T-cell (primary cell): ENCODE data around the gene NHSL1. TPM values are rescaled to one million over a fixed set of nuclear protein-coding genes. Genes with fewer than 3 reads are reported as not detected.

Experiments
- ATAC-seq, 4 experiments: fragments of 200-7000 bp in 3 of 4; fragments of 150-1000 bp in 1 of 4; cut with Tn5 transposase; replicated peaks in 1 of 4; 1 replicate in 3 of 4; 2 replicates in 1 of 4; pipeline ENCODE4 v1.10.0; 2021; ENCODE audit warnings: moderate library complexity in 3 of 4, mild to moderate bottlenecking in 2 of 4, moderate number of reproducible peaks in 1 of 4
- CTCF ChIA-PET, 2 donors: fragments of 300-600 bp; sonication (Branson Sonifier 250); formaldehyde crosslinking; loops; one replicate each; lab custom pipeline; 2022; ENCODE audit warnings: antibody characterized with exemption in 2 of 2; lab: Charles Lee
- POLR2A ChIA-PET, 2 donors: fragments of 300-600 bp; sonication (Branson Sonifier 250); formaldehyde crosslinking; loops; one replicate each; lab custom pipeline; 2022; ENCODE audit warnings: antibody characterized with exemption in 2 of 2; lab: Charles Lee
- DNase-seq, 35 experiments: peaks; one replicate each; pipeline versions ENCODE4 v3.0.0 to v3.0.0-alpha.2; 2013 to 2023
- H3K27ac ChIP-seq: one replicate; pipeline ENCODE4 v1.5.1; 2013; ENCODE audit warnings: low read length
- H3K27me3 ChIP-seq, 2 experiments: replicated peaks in 1 of 2; 1 replicate in 1 of 2; 2 replicates in 1 of 2; pipeline versions ENCODE4 v1.6.1 to v1.7.0; 2013; ENCODE audit warnings: low read length in 1 of 2, mixed read lengths in 1 of 2; ENCODE audit not compliant: control insufficient read depth in 2 of 2, insufficient read depth in 2 of 2; ENCODE audit errors: extremely low read depth in 1 of 2
- H3K36me3 ChIP-seq, 2 donors: 1 replicate in 1 of 2; 2 replicates in 1 of 2; pipeline versions ENCODE4 v1.6.1 to v1.7.0; 2013; ENCODE audit warnings: low read length in 1 of 2; ENCODE audit not compliant: control insufficient read depth in 2 of 2, insufficient read depth in 1 of 2; ENCODE audit errors: extremely low read depth in 1 of 2
- H3K4me1 ChIP-seq, 2 experiments: 1 replicate in 1 of 2; 2 replicates in 1 of 2; pipeline versions ENCODE4 v1.6.1 to v1.7.0; 2013; ENCODE audit warnings: low read length in 2 of 2, mixed read lengths in 1 of 2; ENCODE audit not compliant: insufficient read depth in 2 of 2, control insufficient read depth in 1 of 2; ENCODE audit errors: extremely low read depth in 1 of 2
- H3K4me3 ChIP-seq, 2 donors: 1 replicate in 1 of 2; 2 replicates in 1 of 2; pipeline versions ENCODE4 v1.5.1 to v1.7.0; 2013; ENCODE audit warnings: mild to moderate bottlenecking in 2 of 2, low read length in 1 of 2, moderate library complexity in 1 of 2; ENCODE audit not compliant: control insufficient read depth in 1 of 2; ENCODE audit errors: extremely low read depth in 1 of 2
- H3K9me3 ChIP-seq: 2 replicates; pipeline ENCODE4 v1.7.0; 2013
- H3K27ac Mint-ChIP-seq, 2 donors: one replicate each; pipeline ENCODE4 v1.8.0; 2020 to 2021; ENCODE audit warnings: mild to moderate bottlenecking in 2 of 2, mixed read lengths in 2 of 2
- H3K27me3 Mint-ChIP-seq, 2 donors: one replicate each; pipeline ENCODE4 v1.8.0; 2021 to 2022; ENCODE audit warnings: mixed read lengths in 2 of 2
- H3K36me3 Mint-ChIP-seq: one replicate; pipeline ENCODE4 v1.8.0; 2021; ENCODE audit warnings: mixed read lengths
- H3K4me1 Mint-ChIP-seq, 3 donors: one replicate each; pipeline ENCODE4 v1.8.0; 2020 to 2022; ENCODE audit warnings: mixed read lengths in 3 of 3, mild to moderate bottlenecking in 1 of 3
- H3K4me3 Mint-ChIP-seq, 3 donors: one replicate each; pipeline ENCODE4 v1.8.0; 2020 to 2022; ENCODE audit warnings: mild to moderate bottlenecking in 3 of 3, mixed read lengths in 3 of 3, moderate library complexity in 3 of 3
- H3K9me3 Mint-ChIP-seq, 3 donors: one replicate each; pipeline ENCODE4 v1.8.0; 2020 to 2022; ENCODE audit warnings: mixed read lengths in 3 of 3
- WGBS: methylation state at CpG from one replicate; pipeline ENCODE4 v1.1.5; 2013; ENCODE audit warnings: missing lambda C conversion rate; ENCODE audit not compliant: insufficient coverage; 5-methylcytosine and 5-hydroxymethylcytosine counted together
- total RNA-seq, 35 experiments: library from RNA in 6 of 35; stranded (reverse) in 6 of 35; fragments of 120-200 nt in 1 of 35; gene quantifications; one replicate each; pipeline versions ENCODE4 v1.2.1 to v1.2.4 and lab custom pipeline; 2013 to 2026

The NHSL1 gene
- total RNA-seq, 5 donors from 2014 or later (not counting 1 experiment from before 2014, with no cell fraction given) = 0.08 to 0.64 (median 0.46) TPM

- H3K4me1 Mint-ChIP-seq = no peaks in the 10 kb centered on the region
- Histone ChIP-seq H3K9me3 (no peaks in the 10 kb centered on the region), H3K27ac (no peak overlapping the region), H3K4me1 (no peaks in the 10 kb centered on the region), H3K36me3 (no peaks in the 10 kb centered on the region), H3K27me3 (peaks cover 0 to 1% of the 10 kb centered on the region in 2 experiments), H3K4me3 (no peak overlapping the region)
- POLR2A ChIA-PET = no interaction called here
- WGBS = no CpG with 5 or more reads among the region's 4 CpGs
- H3K27me3 Mint-ChIP-seq = peaks cover 12 to 13% of the 10 kb centered on the region in 2 donors
- no peak overlapping the region for H3K27ac Mint-ChIP-seq
- CTCF ChIA-PET = no interaction called here
- H3K9me3 Mint-ChIP-seq = no peaks in the 10 kb centered on the region
- no peaks in the 10 kb centered on the region for H3K36me3 Mint-ChIP-seq
- no peak overlapping the region for H3K4me3 Mint-ChIP-seq
- no peak for DNase-seq
- ATAC-seq = no peak
Observed at GRCh38 chr6:138540468-138540867, 41.2 kb upstream of the NHSL1 start.

GRCh38 chr6:138539876-138540275 is 40.6 kb upstream of the NHSL1 start:
- Histone ChIP-seq H3K27me3 (no peaks in the 10 kb centered on the region), H3K36me3 (no peaks in the 10 kb centered on the region), H3K4me1 (no peaks in the 10 kb centered on the region), H3K4me3 (no peak overlapping the region), H3K27ac (no peak overlapping the region), H3K9me3 (no peaks in the 10 kb centered on the region)
- Mint-ChIP-seq H3K9me3 (no peaks in the 10 kb centered on the region), H3K4me3 (no peak overlapping the region), H3K4me1 (no peaks in the 10 kb centered on the region), H3K27ac (no peak overlapping the region), H3K36me3 (no peaks in the 10 kb centered on the region), H3K27me3 (peaks cover 9 to 13% of the 10 kb centered on the region in 2 donors)
- DNase-seq = no peak
- ATAC-seq = no peak
- ChIA-PET POLR2A (no interaction called here), CTCF (no interaction called here)
- no CpG with 5 or more reads among the region's 1 CpG for WGBS

- H3K27me3 Mint-ChIP-seq = peaks cover 8 to 9% of the 10 kb centered on the region in 2 donors
Observed at GRCh38 chr6:138538390-138539031, 39.2 kb upstream of the NHSL1 start.

GRCh38 chr6:138537106-138537505 is 37.8 kb upstream of the NHSL1 start:
- Histone ChIP-seq H3K27me3 (no peaks in the 10 kb centered on the region), H3K36me3 (no peaks in the 10 kb centered on the region), H3K9me3 (no peaks in the 10 kb centered on the region), H3K4me1 (no peaks in the 10 kb centered on the region), H3K27ac (no peak overlapping the region), H3K4me3 (no peak overlapping the region)
- no peaks in the 10 kb centered on the region for H3K9me3 Mint-ChIP-seq
- DNase-seq (no peak), ATAC-seq (no peak)
- no peak overlapping the region for H3K27ac Mint-ChIP-seq
- no peaks in the 10 kb centered on the region for H3K4me1 Mint-ChIP-seq
- WGBS = no CpG with 5 or more reads among the region's 4 CpGs
- peaks cover 15 to 18% of the 10 kb centered on the region in 2 donors for H3K27me3 Mint-ChIP-seq
- ChIA-PET POLR2A (interaction anchor here (0.6 kb wide), 4 partner anchors 199 to 1869 kb away, joined by 3 to 4 read pairs (median 3); no protein-coding TSS in a partner anchor), CTCF (interaction anchor here in 1 of 2 donors (0.6 to 0.7 kb wide), 2 partner anchors 264 to 1222 kb away, joined by 3 to 7 read pairs; no protein-coding TSS in a partner anchor)
- no peaks in the 10 kb centered on the region for H3K36me3 Mint-ChIP-seq
- H3K4me3 Mint-ChIP-seq = no peak overlapping the region

More at GRCh38 chr6:138538390-138539031, 39.2 kb upstream of the NHSL1 start:
- no peaks in the 10 kb centered on the region for H3K4me1 Mint-ChIP-seq
- CTCF ChIA-PET = no interaction called here
- Histone ChIP-seq H3K4me1 (no peaks in the 10 kb centered on the region), H3K36me3 (no peaks in the 10 kb centered on the region), H3K4me3 (no peak overlapping the region), H3K9me3 (no peaks in the 10 kb centered on the region), H3K27me3 (no peaks in the 10 kb centered on the region), H3K27ac (no peak overlapping the region)
- H3K4me3 Mint-ChIP-seq = no peak overlapping the region
- 94% methylated on average over 3 of the region's 7 CpGs for WGBS
- H3K9me3 Mint-ChIP-seq = no peaks in the 10 kb centered on the region
- H3K27ac Mint-ChIP-seq = no peak overlapping the region
- POLR2A ChIA-PET = no interaction called here
- no peaks in the 10 kb centered on the region for H3K36me3 Mint-ChIP-seq
- no peak for DNase-seq
- ATAC-seq = no peak

- Histone ChIP-seq H3K36me3 (no peaks in the 10 kb centered on the region), H3K4me3 (no peak overlapping the region), H3K27me3 (no peaks in the 10 kb centered on the region), H3K9me3 (no peaks in the 10 kb centered on the region), H3K27ac (no peak overlapping the region), H3K4me1 (no peaks in the 10 kb centered on the region)
- ChIA-PET CTCF (interaction anchor here in 1 of 2 donors (0.6 kb wide), 1 partner anchor 17 kb away, joined by 4 read pairs; no protein-coding TSS in a partner anchor), POLR2A (no interaction called here)
- Mint-ChIP-seq H3K9me3 (no peaks in the 10 kb centered on the region), H3K27me3 (peaks cover 18 to 23% of the 10 kb centered on the region in 2 donors), H3K4me3 (no peak overlapping the region), H3K36me3 (no peaks in the 10 kb centered on the region), H3K4me1 (no peaks in the 10 kb centered on the region), H3K27ac (no peak overlapping the region)
- no peak for ATAC-seq
- no peak for DNase-seq
- WGBS = no CpG with 5 or more reads among the region's 6 CpGs
Observed at GRCh38 chr6:138535728-138536455, 36.6 kb upstream of the NHSL1 start.

- no CpG with 5 or more reads among the region's 2 CpGs for WGBS
Observed at GRCh38 chr6:138533667-138534066, 34.4 kb upstream of the NHSL1 start.

More at GRCh38 chr6:138533667-138534066, 34.4 kb upstream of the NHSL1 start:
- no peak for ATAC-seq
- H3K36me3 Mint-ChIP-seq = no peaks in the 10 kb centered on the region
- H3K27me3 Mint-ChIP-seq = peaks cover 18 to 23% of the 10 kb centered on the region in 2 donors
- H3K4me1 ChIP-seq = no peaks in the 10 kb centered on the region
- no peak overlapping the region for H3K27ac Mint-ChIP-seq
- H3K36me3 ChIP-seq = no peaks in the 10 kb centered on the region
- no peak overlapping the region for H3K27ac ChIP-seq
- POLR2A ChIA-PET = no interaction called here
- no peaks in the 10 kb centered on the region for H3K4me1 Mint-ChIP-seq
- no peak overlapping the region for H3K4me3 ChIP-seq
- DNase-seq = no peak
- H3K4me3 Mint-ChIP-seq = no peak overlapping the region
- H3K9me3 ChIP-seq = no peaks in the 10 kb centered on the region
- H3K27me3 ChIP-seq = no peaks in the 10 kb centered on the region
- H3K9me3 Mint-ChIP-seq = no peaks in the 10 kb centered on the region
- CTCF ChIA-PET = no interaction called here
